ENCODE measurements around the gene CAND2.

DNA sequence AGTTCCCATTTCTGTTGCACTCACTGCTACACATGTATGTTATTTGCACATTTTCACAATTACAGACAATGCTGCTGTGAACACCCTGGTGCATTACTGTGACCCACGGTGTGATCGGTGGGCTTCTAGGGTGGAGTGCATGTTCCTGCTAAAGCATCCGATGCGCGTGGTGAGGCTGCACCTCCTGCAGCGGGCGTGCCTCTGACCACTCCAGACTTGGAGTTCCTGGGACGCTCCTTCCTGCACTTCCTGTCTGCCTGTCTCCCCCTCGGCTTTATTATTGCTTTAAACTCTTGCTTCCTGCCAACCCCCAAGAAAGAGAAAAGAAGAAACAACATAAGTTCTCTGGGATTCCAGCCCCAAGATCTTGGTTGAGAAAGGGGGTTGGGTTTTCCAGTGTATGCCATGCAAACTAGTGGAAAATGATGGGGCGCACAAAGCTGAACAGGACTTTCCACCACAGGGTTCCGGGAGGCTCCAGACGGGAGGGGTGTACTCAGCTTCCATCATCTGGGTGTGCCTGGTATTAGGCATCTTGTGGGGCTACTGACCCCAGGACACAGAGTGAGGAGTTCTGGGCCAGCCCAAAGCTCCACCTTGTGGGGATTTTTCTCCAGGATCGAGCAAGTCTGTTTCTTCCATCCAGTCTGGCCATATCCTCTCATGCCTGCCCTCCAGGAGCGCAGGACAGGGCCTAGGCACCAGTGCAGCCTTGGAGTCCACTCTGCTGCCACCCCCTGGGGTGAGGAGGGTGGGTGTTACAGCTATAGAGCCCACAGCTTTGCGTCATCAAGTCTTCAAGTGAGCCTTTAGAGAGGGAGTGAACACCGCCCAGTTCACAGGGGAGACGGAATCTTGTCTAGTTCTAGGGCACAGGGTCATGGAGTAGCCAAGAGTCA is 33.7 kb downstream of the CAND2 start:
- TF ChIP-seq, protein P1, sequence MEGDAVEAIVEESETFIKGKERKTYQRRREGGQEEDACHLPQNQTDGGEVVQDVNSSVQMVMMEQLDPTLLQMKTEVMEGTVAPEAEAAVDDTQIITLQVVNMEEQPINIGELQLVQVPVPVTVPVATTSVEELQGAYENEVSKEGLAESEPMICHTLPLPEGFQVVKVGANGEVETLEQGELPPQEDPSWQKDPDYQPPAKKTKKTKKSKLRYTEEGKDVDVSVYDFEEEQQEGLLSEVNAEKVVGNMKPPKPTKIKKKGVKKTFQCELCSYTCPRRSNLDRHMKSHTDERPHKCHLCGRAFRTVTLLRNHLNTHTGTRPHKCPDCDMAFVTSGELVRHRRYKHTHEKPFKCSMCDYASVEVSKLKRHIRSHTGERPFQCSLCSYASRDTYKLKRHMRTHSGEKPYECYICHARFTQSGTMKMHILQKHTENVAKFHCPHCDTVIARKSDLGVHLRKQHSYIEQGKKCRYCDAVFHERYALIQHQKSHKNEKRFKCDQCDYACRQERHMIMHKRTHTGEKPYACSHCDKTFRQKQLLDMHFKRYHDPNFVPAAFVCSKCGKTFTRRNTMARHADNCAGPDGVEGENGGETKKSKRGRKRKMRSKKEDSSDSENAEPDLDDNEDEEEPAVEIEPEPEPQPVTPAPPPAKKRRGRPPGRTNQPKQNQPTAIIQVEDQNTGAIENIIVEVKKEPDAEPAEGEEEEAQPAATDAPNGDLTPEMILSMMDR (IDR thresholded peaks at IDR 0.05; ENCODE audit: insufficient read depth, low read length): no peak
- TF ChIP-seq SPI1 (IDR thresholded peaks at IDR 0.05; ENCODE audit: borderline replicate concordance, low read depth) (no peak), GABPA (IDR thresholded peaks at IDR 0.05; ENCODE audit: low read depth) (no peak), POLR2AphosphoS5 (IDR thresholded peaks at IDR 0.05; ENCODE audit: low read depth) (no peak; the same call in 1 of the 2 replicates)

All from HL-60 (cell line).